Glomerular visceral epithelial cell (primary cell): ENCODE measurements around the gene DYNC2I2.
"Not testable (repeated sequence)": the region's sequence is repeated elsewhere in the genome, so short reads cannot be mapped to it uniquely, and the experiment has no call there.

Experiments
- DNase-seq: peaks from one replicate; pipeline ENCODE4 v3.0.0-alpha.2; 2016; ENCODE audit errors: extremely low spot score

The DYNC2I2 gene

GRCh38 chr9:128656416-128657343 lies at the start of gene DYNC2I2:
Gene DYNC2I2, minus strand, starts transcription at chr9:128656847. Its CDS starts 121 bp downstream, at chr9:128656726.
- DNase-seq, result peak; percentile 86

GRCh38 chr9:128706045-128706444 lies 49.4 kb upstream of the DYNC2I2 start:
- no peak for DNase-seq

- DNase-seq, result no peak
These were observed 48.7 kb upstream of the DYNC2I2 start for GRCh38 chr9:128705051-128705965.

GRCh38 chr9:128704356-128704670 lies 47.7 kb upstream of the DYNC2I2 start:
- DNase-seq, result no peak

GRCh38 chr9:128703616-128704355 lies 47.1 kb upstream of the DYNC2I2 start:
- DNase-seq, result no peak

GRCh38 chr9:128702949-128703615 lies 46.4 kb upstream of the DYNC2I2 start:
- DNase-seq, result peak; percentile 59

GRCh38 chr9:128702445-128702948 lies 45.9 kb upstream of the DYNC2I2 start, which contains the start of gene PKN3:
Gene PKN3, plus strand, starts transcription at chr9:128702503. Its CDS starts 413 bp downstream, at chr9:128702916.
- DNase-seq, result peak; percentile 89

- DNase-seq, result no peak
These were observed 44.7 kb upstream of the DYNC2I2 start for GRCh38 chr9:128701227-128701854.

- DNase-seq, result not testable (repeated sequence)
These were observed 42.6 kb upstream of the DYNC2I2 start for GRCh38 chr9:128699096-128699795.

- DNase-seq, result no peak
These were observed 40.5 kb upstream of the DYNC2I2 start for GRCh38 chr9:128696923-128697707.

- no peak for DNase-seq
These were observed 37.7 kb upstream of the DYNC2I2 start for GRCh38 chr9:128694344-128694743.

- not testable (repeated sequence) for DNase-seq
These were observed 37.1 kb upstream of the DYNC2I2 start for GRCh38 chr9:128693738-128694137.

GRCh38 chr9:128690684-128691034 lies 34.0 kb upstream of the DYNC2I2 start:
- DNase-seq, result no peak

- peak; percentile 51 for DNase-seq
These were observed 33.4 kb upstream of the DYNC2I2 start for GRCh38 chr9:128689820-128690683.

- no peak for DNase-seq
These were observed 32.7 kb upstream of the DYNC2I2 start for GRCh38 chr9:128689293-128689774.

- peak; percentile 97 for DNase-seq
These were observed 32.0 kb upstream of the DYNC2I2 start, which contains the start of gene SET for GRCh38 chr9:128688501-128689292. Gene SET, plus strand, starts transcription at chr9:128689222. Its CDS starts 361 bp downstream, at chr9:128689583.

- DNase-seq, result no peak
These were observed 30.8 kb upstream of the DYNC2I2 start for GRCh38 chr9:128687453-128687852.
